WTC11 (cell line): ENCODE results near the gene DUOX2.

Experiments used
- ATF1 ChIP-seq: sonication (generic); formaldehyde crosslinking; IDR thresholded peaks from 2 replicates; pipeline ENCODE4 v1.8.1; 2023; ENCODE audit warnings: mild to moderate bottlenecking, moderate library complexity, missing genetic modification reagents
- CREB1 ChIP-seq: sonication (generic); formaldehyde crosslinking; IDR thresholded peaks from 2 replicates; pipeline ENCODE4 v1.8.0; 2023; ENCODE audit warnings: mild to moderate bottlenecking, missing genetic modification reagents
- CTCF ChIP-seq: fragments of 200-600 bp; IDR thresholded peaks from 2 replicates; pipeline ENCODE4 v1.8.0; 2022; ENCODE audit warnings: antibody characterized with exemption
- EMX1 ChIP-seq: fragments of 250-450 bp; sonication (Bioruptor Pico); IDR thresholded peaks from 2 replicates; pipeline ENCODE4 v1.8.0; 2021; ENCODE audit warnings: mild to moderate bottlenecking
- FOXJ3 ChIP-seq: sonication (generic); formaldehyde crosslinking; IDR thresholded peaks from 2 replicates; pipeline ENCODE4 v1.9.0; 2021; ENCODE audit warnings: missing genetic modification reagents, mild to moderate bottlenecking, borderline replicate concordance
- JUN ChIP-seq: sonication (generic); formaldehyde crosslinking; IDR thresholded peaks from 2 replicates; pipeline ENCODE4 v1.8.0; 2023; ENCODE audit warnings: mild to moderate bottlenecking, missing genetic modification reagents
- MAX ChIP-seq: sonication (generic); formaldehyde crosslinking; IDR thresholded peaks from 2 replicates; pipeline ENCODE4 v1.8.0; 2022; ENCODE audit warnings: mild to moderate bottlenecking, missing genetic modification reagents
- NR2C2 ChIP-seq: sonication (generic); formaldehyde crosslinking; IDR thresholded peaks from 2 replicates; pipeline ENCODE4 v1.8.0; 2022; ENCODE audit warnings: mild to moderate bottlenecking, missing genetic modification reagents
- TCF7 ChIP-seq: sonication (generic); formaldehyde crosslinking; IDR thresholded peaks from 2 replicates; pipeline ENCODE4 v1.8.0; 2022; ENCODE audit warnings: mild to moderate bottlenecking, low read depth, missing genetic modification reagents, moderate library complexity
- ZBTB21 ChIP-seq: sonication (generic); formaldehyde crosslinking; IDR thresholded peaks from 2 replicates; pipeline ENCODE4 v1.8.1; 2023; ENCODE audit warnings: mild to moderate bottlenecking, missing genetic modification reagents, borderline replicate concordance
- ZNF512 ChIP-seq: sonication (generic); formaldehyde crosslinking; IDR thresholded peaks from 2 replicates; pipeline ENCODE4 v1.8.1; 2022; ENCODE audit warnings: missing genetic modification reagents, borderline replicate concordance
- TF ChIP-seq, protein P1 (sequence below): sonication (generic); formaldehyde crosslinking; IDR thresholded peaks from 2 replicates; pipeline ENCODE4 v1.8.1; 2023; ENCODE audit warnings: mild to moderate bottlenecking, moderate library complexity, missing genetic modification reagents
- TF ChIP-seq, protein P2 (sequence below): fragments of 250-450 bp; sonication (Bioruptor Pico); IDR thresholded peaks from 2 replicates; pipeline ENCODE4 v2.1.2; 2022; ENCODE audit warnings: mild to moderate bottlenecking, moderate library complexity
- TF ChIP-seq, protein P3 (sequence below): sonication (generic); formaldehyde crosslinking; IDR thresholded peaks from 2 replicates; pipeline ENCODE4 v1.8.0; 2022; ENCODE audit warnings: mild to moderate bottlenecking, missing genetic modification reagents

- TF ChIP-seq CTCF (no peak), ZBTB21 (CRISPR knock-in tag) (no peak), NR2C2 (no peak), JUN (CRISPR knock-in tag) (no peak), FOXJ3 (CRISPR knock-in tag) (no peak), CREB1 (no peak), EMX1 (no peak), TCF7 (CRISPR knock-in tag) (no peak), ATF1 (CRISPR knock-in tag) (no peak), MAX (CRISPR knock-in tag) (no peak), ZNF512 (CRISPR knock-in tag) (no peak)
- TF ChIP-seq, protein P1, sequence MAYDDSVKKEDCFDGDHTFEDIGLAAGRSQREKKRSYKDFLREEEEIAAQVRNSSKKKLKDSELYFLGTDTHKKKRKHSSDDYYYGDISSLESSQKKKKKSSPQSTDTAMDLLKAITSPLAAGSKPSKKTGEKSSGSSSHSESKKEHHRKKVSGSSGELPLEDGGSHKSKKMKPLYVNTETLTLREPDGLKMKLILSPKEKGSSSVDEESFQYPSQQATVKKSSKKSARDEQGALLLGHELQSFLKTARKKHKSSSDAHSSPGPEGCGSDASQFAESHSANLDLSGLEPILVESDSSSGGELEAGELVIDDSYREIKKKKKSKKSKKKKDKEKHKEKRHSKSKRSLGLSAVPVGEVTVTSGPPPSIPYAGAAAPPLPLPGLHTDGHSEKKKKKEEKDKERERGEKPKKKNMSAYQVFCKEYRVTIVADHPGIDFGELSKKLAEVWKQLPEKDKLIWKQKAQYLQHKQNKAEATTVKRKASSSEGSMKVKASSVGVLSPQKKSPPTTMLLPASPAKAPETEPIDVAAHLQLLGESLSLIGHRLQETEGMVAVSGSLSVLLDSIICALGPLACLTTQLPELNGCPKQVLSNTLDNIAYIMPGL (CRISPR knock-in tag), result no peak
- TF ChIP-seq, protein P2, sequence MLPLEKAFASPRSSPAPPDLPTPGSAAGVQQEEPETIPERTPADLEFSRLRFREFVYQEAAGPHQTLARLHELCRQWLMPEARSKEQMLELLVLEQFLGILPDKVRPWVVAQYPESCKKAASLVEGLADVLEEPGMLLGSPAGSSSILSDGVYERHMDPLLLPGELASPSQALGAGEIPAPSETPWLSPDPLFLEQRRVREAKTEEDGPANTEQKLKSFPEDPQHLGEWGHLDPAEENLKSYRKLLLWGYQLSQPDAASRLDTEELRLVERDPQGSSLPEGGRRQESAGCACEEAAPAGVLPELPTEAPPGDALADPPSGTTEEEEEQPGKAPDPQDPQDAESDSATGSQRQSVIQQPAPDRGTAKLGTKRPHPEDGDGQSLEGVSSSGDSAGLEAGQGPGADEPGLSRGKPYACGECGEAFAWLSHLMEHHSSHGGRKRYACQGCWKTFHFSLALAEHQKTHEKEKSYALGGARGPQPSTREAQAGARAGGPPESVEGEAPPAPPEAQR (CRISPR knock-in tag), result no peak
- TF ChIP-seq, protein P3, sequence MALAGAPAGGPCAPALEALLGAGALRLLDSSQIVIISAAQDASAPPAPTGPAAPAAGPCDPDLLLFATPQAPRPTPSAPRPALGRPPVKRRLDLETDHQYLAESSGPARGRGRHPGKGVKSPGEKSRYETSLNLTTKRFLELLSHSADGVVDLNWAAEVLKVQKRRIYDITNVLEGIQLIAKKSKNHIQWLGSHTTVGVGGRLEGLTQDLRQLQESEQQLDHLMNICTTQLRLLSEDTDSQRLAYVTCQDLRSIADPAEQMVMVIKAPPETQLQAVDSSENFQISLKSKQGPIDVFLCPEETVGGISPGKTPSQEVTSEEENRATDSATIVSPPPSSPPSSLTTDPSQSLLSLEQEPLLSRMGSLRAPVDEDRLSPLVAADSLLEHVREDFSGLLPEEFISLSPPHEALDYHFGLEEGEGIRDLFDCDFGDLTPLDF (CRISPR knock-in tag), result no peak
These were observed 1.2 kb downstream of the DUOX2 start for GRCh38 chr15:45112591-45113379.
